Tibial nerve (tissue), 4 donors: ENCODE measurements around the gene FLYWCH2.
"Not testable (repeated sequence)": the region's sequence is repeated elsewhere in the genome, so short reads cannot be mapped to it uniquely, and the experiment has no call there.

ENCODE experiments used
- EP300 ChIP-seq, 2 donors: sonication (generic); formaldehyde crosslinking; IDR thresholded peaks; one replicate each; pipeline ENCODE4 v1.6.1; 2017; ENCODE audit warnings: antibody characterized with exemption in 2 of 2, mild to moderate bottlenecking in 1 of 2
- TF ChIP-seq, protein P1 (sequence below), 5 experiments: fragments of 200-600 bp in 3 of 5; fragments of 450-650 bp in 2 of 5; sonication (generic) in 3 of 5; IDR thresholded peaks; one replicate each; pipeline ENCODE4 v1.5.1; 2016 to 2019; ENCODE audit warnings: antibody characterized with exemption in 5 of 5, mild to moderate bottlenecking in 3 of 5, moderate library complexity in 2 of 5

DNA sequence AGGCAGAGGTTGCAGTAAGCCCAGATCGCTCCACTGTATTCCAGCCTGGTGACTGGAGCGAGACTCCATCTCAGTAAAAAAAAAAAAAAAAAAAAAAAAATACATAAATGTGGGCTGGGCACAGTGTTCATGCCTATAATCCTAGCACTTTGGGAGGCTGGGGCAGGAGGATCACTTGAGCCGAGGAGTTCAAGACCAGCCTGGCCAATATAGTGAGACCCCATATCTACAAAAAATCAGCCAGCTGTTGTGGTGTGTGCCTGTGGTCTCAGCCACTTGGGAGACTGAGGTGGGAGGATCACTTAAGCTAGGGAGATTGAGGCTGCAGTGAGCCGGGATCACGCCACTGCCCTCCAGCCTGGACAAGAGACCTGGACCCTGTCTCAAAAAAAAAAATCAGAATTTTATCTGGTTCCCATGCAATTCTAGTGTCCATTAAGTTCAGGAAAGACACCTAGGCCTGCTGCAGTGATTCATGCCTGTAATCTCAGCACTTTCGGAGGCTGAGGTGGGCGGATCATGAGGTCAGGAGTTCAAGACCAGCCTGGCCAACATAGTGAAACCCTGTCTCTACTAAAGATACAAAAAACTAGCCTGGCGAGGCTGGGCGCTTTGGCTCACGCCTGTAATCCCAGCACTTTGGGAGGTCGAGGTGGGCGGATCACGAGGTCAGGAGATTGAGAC, 48.4 kb downstream of the FLYWCH2 start:
- TF ChIP-seq, protein P1, sequence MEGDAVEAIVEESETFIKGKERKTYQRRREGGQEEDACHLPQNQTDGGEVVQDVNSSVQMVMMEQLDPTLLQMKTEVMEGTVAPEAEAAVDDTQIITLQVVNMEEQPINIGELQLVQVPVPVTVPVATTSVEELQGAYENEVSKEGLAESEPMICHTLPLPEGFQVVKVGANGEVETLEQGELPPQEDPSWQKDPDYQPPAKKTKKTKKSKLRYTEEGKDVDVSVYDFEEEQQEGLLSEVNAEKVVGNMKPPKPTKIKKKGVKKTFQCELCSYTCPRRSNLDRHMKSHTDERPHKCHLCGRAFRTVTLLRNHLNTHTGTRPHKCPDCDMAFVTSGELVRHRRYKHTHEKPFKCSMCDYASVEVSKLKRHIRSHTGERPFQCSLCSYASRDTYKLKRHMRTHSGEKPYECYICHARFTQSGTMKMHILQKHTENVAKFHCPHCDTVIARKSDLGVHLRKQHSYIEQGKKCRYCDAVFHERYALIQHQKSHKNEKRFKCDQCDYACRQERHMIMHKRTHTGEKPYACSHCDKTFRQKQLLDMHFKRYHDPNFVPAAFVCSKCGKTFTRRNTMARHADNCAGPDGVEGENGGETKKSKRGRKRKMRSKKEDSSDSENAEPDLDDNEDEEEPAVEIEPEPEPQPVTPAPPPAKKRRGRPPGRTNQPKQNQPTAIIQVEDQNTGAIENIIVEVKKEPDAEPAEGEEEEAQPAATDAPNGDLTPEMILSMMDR (IDR thresholded peaks at IDR 0.05), result not testable (repeated sequence)
- not testable (repeated sequence) for TF ChIP-seq EP300 (IDR thresholded peaks at IDR 0.05)
